ENCODE measurements around the gene OPRL1.
"Not testable (repeated sequence)": the region's sequence is repeated elsewhere in the genome, so short reads cannot be mapped to it uniquely, and the experiment has no call there.

OPRL1 gene

DNA sequence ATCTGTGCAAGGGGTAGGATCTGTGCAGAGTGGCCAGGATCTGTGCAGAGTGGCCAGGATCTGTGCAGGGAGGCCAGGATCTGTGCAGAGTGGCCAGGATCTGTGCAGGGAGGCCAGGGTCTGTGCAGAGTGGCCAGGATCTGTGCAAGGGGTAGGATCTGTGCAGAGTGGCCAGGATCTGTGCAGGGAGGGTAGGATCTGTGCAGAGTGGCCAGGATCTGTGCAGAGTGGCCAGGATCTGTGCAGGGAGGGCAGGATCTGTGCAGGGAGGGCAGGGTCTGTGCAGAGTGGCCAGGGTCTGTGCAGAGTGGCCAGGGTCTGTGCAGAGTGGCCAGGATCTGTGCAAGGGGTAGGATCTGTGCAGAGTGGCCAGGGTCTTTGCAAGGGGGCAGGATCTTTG is 8.7 kb downstream of the OPRL1 start:
- DNase-seq = not testable (repeated sequence)

DNA sequence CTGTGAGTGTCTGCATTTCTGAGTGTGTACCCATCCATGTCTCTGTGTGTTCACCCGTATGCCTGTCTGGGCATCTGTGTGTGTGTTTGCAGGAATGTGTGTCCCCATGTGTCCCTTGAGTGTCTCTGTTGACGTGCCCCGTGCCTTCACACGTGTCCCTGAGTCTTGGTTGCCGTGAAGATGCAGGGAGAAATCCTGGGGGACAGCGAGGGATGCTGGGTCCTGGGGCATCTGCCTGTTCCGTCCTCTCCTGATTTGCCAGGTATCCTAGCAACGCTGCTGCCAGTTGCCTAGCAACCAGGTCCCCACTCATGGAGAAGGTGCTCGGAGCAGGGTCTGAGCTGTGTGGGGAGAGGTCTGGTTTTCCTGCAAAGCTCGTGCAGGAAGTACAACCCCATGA is 10.3 kb downstream of the OPRL1 start:
- DNase-seq = no peak

- no peak for DNase-seq
Observed at GRCh38 chr20:64091340-64091739, 11.5 kb downstream of the OPRL1 start.

GRCh38 chr20:64091770-64092169 is 11.9 kb downstream of the OPRL1 start:
- DNase-seq = no peak

- DNase-seq = no peak
Observed at GRCh38 chr20:64092258-64093012, 12.6 kb downstream of the OPRL1 start.

- no peak for DNase-seq
Observed at GRCh38 chr20:64093013-64093503, 13.2 kb downstream of the OPRL1 start.

DNA sequence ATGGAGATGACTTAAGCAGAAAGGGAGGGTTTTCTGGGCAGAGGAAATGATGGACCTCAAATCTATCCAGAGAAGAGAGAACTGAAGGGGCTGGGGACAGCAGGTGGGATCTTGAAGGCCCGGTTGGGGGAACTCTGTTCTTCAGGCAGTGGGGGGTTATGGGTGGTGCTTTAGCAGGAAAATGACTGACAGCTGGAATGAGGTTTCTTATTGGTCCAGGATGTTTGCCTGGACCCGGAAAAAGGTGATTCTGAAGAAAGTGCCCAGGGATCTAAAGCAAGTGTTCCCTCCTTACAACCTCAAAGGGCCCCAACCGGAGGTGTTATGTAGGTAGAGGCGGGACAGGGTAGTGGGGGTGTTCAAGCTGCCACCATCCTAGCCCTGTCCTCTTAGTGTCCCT is 15.6 kb downstream of the OPRL1 start:
- no peak for DNase-seq

- DNase-seq = no peak
Observed at GRCh38 chr20:64095927-64096326, 16.0 kb downstream of the OPRL1 start.

DNA sequence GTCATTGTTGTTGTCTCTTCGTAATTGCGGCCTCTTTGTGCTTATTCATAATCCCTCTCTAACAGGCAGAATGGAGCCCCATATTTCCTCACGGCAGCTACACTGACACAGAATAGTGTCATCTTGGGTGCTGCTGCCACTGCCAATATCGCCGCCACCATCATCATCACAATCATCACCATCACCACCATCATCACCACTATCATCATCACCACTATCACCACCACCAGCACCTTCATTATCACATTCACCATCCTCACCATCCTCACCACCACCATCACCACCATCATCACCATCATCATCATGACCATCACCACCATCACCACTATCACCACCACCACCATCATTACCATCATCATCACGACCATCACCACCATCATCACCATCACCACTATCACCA is 16.7 kb downstream of the OPRL1 start:
- no peak for DNase-seq

- no peak for DNase-seq
Observed at GRCh38 chr20:64098471-64099013, 18.7 kb downstream of the OPRL1 start.

GRCh38 chr20:64099086-64099786 is 19.4 kb downstream of the OPRL1 start:
- DNase-seq = no peak

GRCh38 chr20:64099880-64100565 is 20.1 kb downstream of the OPRL1 start:
- no peak for DNase-seq

DNA sequence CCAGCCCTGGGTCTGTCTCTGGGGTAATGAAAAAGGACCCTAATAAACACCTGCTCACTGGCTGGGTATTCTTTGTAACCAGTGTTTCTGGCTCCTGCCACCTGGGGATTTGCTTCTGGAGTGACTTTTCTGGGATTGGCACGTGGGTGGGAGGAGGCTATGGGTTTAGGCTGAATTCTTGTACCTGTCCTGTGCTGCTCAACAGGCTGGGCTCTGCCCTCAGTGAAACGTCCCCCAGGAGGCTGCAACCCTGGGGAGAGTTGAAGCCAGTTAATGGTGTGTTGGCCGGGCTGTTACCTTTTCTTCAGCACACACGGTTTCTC is 20.6 kb downstream of the OPRL1 start:
- DNase-seq = no peak

GRCh38 chr20:64100946-64101688 is 21.2 kb downstream of the OPRL1 start:
- DNase-seq = no peak

DNA sequence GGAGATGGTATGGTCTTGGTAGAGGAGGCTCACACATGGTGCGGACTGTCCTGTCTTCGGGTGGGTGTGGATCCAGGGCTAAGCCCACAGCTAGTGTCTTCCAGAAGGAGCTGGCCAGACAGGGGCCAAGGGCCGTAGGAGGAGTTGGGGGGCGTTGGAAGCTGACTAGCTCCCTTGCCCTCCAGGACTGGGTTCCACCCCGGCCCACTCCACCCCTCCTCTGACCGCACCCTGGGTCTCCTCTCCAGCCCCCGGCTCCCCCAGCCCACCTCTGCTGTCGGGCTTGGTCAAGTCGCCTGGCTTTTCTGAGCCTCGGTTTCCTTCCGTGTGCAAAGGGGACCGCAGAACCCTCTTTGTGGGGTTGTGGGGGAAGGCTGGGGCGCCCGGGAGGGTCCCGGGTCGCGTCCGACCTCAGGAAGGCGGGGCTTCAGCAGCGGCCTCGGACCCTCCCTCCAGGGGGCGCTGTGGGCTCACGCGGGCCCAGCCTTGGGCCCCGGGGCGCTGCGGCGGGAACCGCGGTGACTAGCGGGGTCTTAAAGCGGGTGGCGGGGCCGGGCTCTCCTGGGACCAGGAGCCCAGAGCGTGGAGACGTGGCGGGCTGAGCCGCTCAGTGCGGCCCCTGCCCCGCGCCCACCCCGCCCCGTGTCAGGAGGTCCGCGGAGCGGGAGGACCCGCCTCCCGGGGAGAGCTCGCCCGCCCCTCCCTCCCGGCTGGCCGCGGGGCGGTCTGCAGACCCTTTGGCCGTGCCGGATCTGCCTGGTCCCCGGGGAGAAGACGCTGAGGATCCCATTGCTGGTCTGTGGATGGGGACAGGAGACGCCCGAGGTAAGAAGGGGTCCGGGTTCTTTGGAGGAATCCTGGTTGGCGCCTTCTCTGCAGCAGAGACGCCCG is 22.1 kb downstream of the OPRL1 start:
- DNase-seq = peak; percentile 78 to 80

GRCh38 chr20:64102647-64103354 is 22.9 kb downstream of the OPRL1 start:
- DNase-seq = no peak

GRCh38 chr20:64103871-64104666 is 24.2 kb downstream of the OPRL1 start:
- DNase-seq = peak in 1 of 2 donors; percentile 9

DNA sequence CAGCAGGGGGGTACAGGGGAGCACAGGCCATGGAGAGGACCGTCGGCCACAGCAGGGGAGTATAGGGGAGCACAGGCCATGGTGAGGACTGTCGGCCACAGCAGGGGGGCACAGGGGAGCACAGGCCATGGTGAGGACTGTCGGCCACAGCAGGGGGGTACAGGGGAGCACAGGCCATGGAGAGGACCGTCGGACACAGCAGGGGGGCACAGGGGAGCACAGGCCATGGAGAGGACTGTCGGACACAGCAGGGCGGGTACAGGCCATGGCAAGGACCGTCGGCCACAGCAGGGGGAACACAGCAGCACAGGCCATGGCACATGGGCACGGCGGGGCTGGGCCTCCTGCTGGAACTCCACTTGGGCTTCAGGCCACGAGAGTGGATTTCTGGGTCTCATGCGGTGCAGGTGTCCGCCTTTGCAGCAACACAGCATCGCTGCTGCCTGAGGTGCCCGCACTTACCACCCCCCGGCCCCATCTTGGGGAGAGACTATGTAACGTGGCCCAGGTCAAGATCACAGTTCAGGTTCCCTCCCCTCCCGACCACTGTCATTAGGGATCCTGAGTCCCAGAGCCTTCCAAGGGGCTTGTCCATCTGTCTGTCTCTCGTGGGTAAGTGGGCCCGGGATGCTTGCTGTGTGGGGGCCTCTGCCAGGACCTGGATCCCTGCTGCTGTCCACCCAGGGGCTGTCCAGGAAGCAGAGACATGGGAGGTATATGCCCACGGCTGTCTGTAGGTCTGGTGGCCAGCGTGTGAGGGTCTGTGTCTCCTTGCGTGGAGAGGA is 25.0 kb downstream of the OPRL1 start:
- DNase-seq = peak in 1 of 2 donors; percentile 15

GRCh38 chr20:64105846-64106434 is 26.1 kb downstream of the OPRL1 start:
- DNase-seq = no peak
